Neuronal stem cell (in vitro differentiated cells): ENCODE data around the gene SPIN1.

Source experiments
- DNase-seq: peaks from one replicate; pipeline ENCODE4 v3.0.0-alpha.2; 2013; ENCODE audit warnings: low spot score
- H2AFZ ChIP-seq: one replicate; pipeline ENCODE4 v1.6.1; 2013; ENCODE audit warnings: mild to moderate bottlenecking, low read length, inconsistent platforms
- H2AK5ac ChIP-seq: 2 replicates; pipeline ENCODE4 v1.6.1; 2013; ENCODE audit warnings: low read depth, mild to moderate bottlenecking, inconsistent platforms, low read length, moderate library complexity, mixed read lengths
- H2BK120ac ChIP-seq: 2 replicates; pipeline ENCODE4 v1.6.1; 2013; ENCODE audit warnings: low read depth, mild to moderate bottlenecking, inconsistent platforms, low read length, moderate library complexity, mixed read lengths
- H2BK12ac ChIP-seq: one replicate; pipeline ENCODE4 v1.6.1; 2013; ENCODE audit warnings: low read length, inconsistent platforms
- H2BK15ac ChIP-seq: 2 replicates; pipeline ENCODE4 v1.6.1; 2013; ENCODE audit warnings: mild to moderate bottlenecking, low read length, inconsistent platforms, mixed read lengths
- H2BK5ac ChIP-seq: one replicate; pipeline ENCODE4 v1.6.1; 2013; ENCODE audit warnings: inconsistent platforms, mild to moderate bottlenecking, low read length, moderate library complexity
- H3K14ac ChIP-seq: one replicate; pipeline ENCODE4 v1.6.1; 2013; ENCODE audit warnings: low read length, inconsistent platforms
- H3K18ac ChIP-seq: 2 replicates; pipeline ENCODE4 v1.6.1; 2013; ENCODE audit warnings: low read length, inconsistent platforms
- H3K23ac ChIP-seq: 2 replicates; pipeline ENCODE4 v1.6.1; 2013; ENCODE audit warnings: low read depth, mild to moderate bottlenecking, mixed read lengths, low read length, inconsistent platforms; ENCODE audit not compliant: poor library complexity
- H3K27ac ChIP-seq: replicated peaks from 3 replicates; pipeline ENCODE4 v1.5.1; 2013; ENCODE audit warnings: low read length, inconsistent platforms
- H3K27me3 ChIP-seq, 3 experiments: 2 replicates each; pipeline ENCODE4 v1.6.1; 2013; ENCODE audit warnings: low read length in 3 of 3, mild to moderate bottlenecking in 2 of 3, inconsistent platforms in 1 of 3, low read depth in 1 of 3, mixed read lengths in 1 of 3, moderate library complexity in 1 of 3; ENCODE audit not compliant: control insufficient read depth in 3 of 3, insufficient read depth in 3 of 3
- H3K36me3 ChIP-seq, 2 donors: replicated peaks in 1 of 2; 2 replicates each; pipeline ENCODE4 v1.6.1; 2013; ENCODE audit warnings: low read length in 2 of 2; ENCODE audit not compliant: control insufficient read depth in 2 of 2, insufficient read depth in 2 of 2
- H3K4ac ChIP-seq: 2 replicates; pipeline ENCODE4 v1.6.1; 2013; ENCODE audit warnings: inconsistent platforms, mild to moderate bottlenecking, low read length, moderate library complexity
- H3K4me1 ChIP-seq, 2 donors: 1 replicate in 1 of 2; 2 replicates in 1 of 2; pipeline ENCODE4 v1.6.1; 2013; ENCODE audit warnings: low read length in 2 of 2, low read depth in 1 of 2; ENCODE audit not compliant: control insufficient read depth in 2 of 2, insufficient read depth in 1 of 2
- H3K4me2 ChIP-seq: one replicate; pipeline ENCODE4 v1.6.1; 2013; ENCODE audit warnings: mild to moderate bottlenecking, low read length, inconsistent platforms; ENCODE audit not compliant: insufficient read depth, poor library complexity, severe bottlenecking
- H3K4me3 ChIP-seq, 2 donors: 2 replicates each; pipeline ENCODE4 v1.5.1; 2013; ENCODE audit warnings: low read length in 2 of 2, mild to moderate bottlenecking in 2 of 2, inconsistent platforms in 1 of 2, moderate library complexity in 1 of 2
- H3K79me1 ChIP-seq: one replicate; pipeline ENCODE4 v1.6.1; 2013; ENCODE audit warnings: low read depth, mild to moderate bottlenecking, inconsistent platforms, low read length, moderate library complexity
- H3K9ac ChIP-seq: one replicate; pipeline ENCODE4 v1.6.1; 2013; ENCODE audit warnings: mild to moderate bottlenecking, low read depth, low read length, inconsistent platforms; ENCODE audit not compliant: poor library complexity
- H3K9me3 ChIP-seq, 2 donors: replicated peaks in 1 of 2; 2 replicates each; pipeline versions ENCODE3 to v1.6.1; 2013; ENCODE audit warnings: low read length in 2 of 2, mild to moderate bottlenecking in 2 of 2, inconsistent platforms in 1 of 2, low read depth in 1 of 2, mixed read lengths in 1 of 2, moderate library complexity in 1 of 2; ENCODE audit not compliant: control insufficient read depth in 2 of 2, insufficient read depth in 1 of 2
- H4K8ac ChIP-seq: one replicate; pipeline ENCODE4 v1.6.1; 2013; ENCODE audit warnings: low read depth, mild to moderate bottlenecking, inconsistent platforms, low read length, moderate library complexity
- H4K91ac ChIP-seq: one replicate; pipeline ENCODE4 v1.6.1; 2013; ENCODE audit warnings: low read length, low read depth, mild to moderate bottlenecking, inconsistent platforms; ENCODE audit not compliant: poor library complexity
- WGBS, 2 donors: extraction: QIAGEN DNeasy Blood & Tissue Kit; methylation state at CpG; one replicate each; pipeline ENCODE4 v1.1.7; 2013; ENCODE audit warnings: missing lambda C conversion rate in 2 of 2, mixed read lengths in 1 of 2; ENCODE audit not compliant: insufficient read length in 2 of 2, insufficient replicate concordance in 1 of 2; ENCODE audit errors: extremely low coverage in 2 of 2; 5-methylcytosine and 5-hydroxymethylcytosine counted together

The SPIN1 gene

GRCh38 chr9:88468226-88468625 is 80.0 kb downstream of the SPIN1 start:
- no peak overlapping the region for H3K4me2 ChIP-seq
- no peaks in the 10 kb centered on the region for H3K4me1 ChIP-seq
- H2BK5ac ChIP-seq, result no peak overlapping the region
- H3K4me3 ChIP-seq, result no peak overlapping the region
- no peak overlapping the region for H4K8ac ChIP-seq
- H2BK12ac ChIP-seq, result no peak overlapping the region
- H3K14ac ChIP-seq, result no peak overlapping the region
- no CpG with 5 or more reads among the region's 9 CpGs for WGBS, 2 donors
- no peak overlapping the region for H2AFZ ChIP-seq
- H3K18ac ChIP-seq, result no peak overlapping the region
- H2BK120ac ChIP-seq, result no peak overlapping the region
- no peak overlapping the region for H2BK15ac ChIP-seq
- no peaks in the 10 kb centered on the region for H3K9me3 ChIP-seq
- no peak for DNase-seq
- H3K9ac ChIP-seq, result no peak overlapping the region
- no peak overlapping the region for H2AK5ac ChIP-seq
- H3K23ac ChIP-seq, result no peak overlapping the region
- no peak overlapping the region for H3K4ac ChIP-seq
- no peaks in the 10 kb centered on the region for H3K79me1 ChIP-seq
- H3K36me3 ChIP-seq, result peaks cover 2 to 75% of the 10 kb centered on the region in 2 donors
- no peak overlapping the region for H4K91ac ChIP-seq
- H3K27me3 ChIP-seq, result no peaks in the 10 kb centered on the region
- no peak overlapping the region for H3K27ac ChIP-seq

GRCh38 chr9:88476491-88477271 is 88.4 kb downstream of the SPIN1 start:
- Histone ChIP-seq H3K27me3 (no peaks in the 10 kb centered on the region), H3K4me3 (no peak overlapping the region), H2BK120ac (no peak overlapping the region), H3K14ac (no peak overlapping the region), H3K9ac (no peak overlapping the region), H3K79me1 (no peaks in the 10 kb centered on the region), H3K18ac (no peak overlapping the region), H3K9me3 (no peaks in the 10 kb centered on the region), H3K27ac (no peak overlapping the region), H2BK12ac (no peak overlapping the region), H3K4me1 (peaks cover 0 to 6% of the 10 kb centered on the region in 2 donors), H3K23ac (no peak overlapping the region), H3K36me3 (peaks cover 0 to 72% of the 10 kb centered on the region in 2 donors), H3K4me2 (no peak overlapping the region), H3K4ac (no peak overlapping the region), H4K8ac (no peak overlapping the region), H2AFZ (no peak overlapping the region), H2AK5ac (no peak overlapping the region), H2BK15ac (no peak overlapping the region), H2BK5ac (no peak overlapping the region), H4K91ac (no peak overlapping the region)
- DNase-seq, result no peak
- WGBS, 2 donors, result no CpG with 5 or more reads among the region's 11 CpGs

GRCh38 chr9:88477300-88477751 is 89.1 kb downstream of the SPIN1 start:
- H2BK5ac ChIP-seq, result no peak overlapping the region
- no peak for DNase-seq
- no peak overlapping the region for H4K8ac ChIP-seq
- no peak overlapping the region for H3K4me3 ChIP-seq
- no peaks in the 10 kb centered on the region for H3K79me1 ChIP-seq
- H3K4me1 ChIP-seq, result peaks cover 0 to 6% of the 10 kb centered on the region in 2 donors
- no peak overlapping the region for H4K91ac ChIP-seq
- H3K36me3 ChIP-seq, result peaks cover 0 to 66% of the 10 kb centered on the region in 2 donors
- H3K14ac ChIP-seq, result no peak overlapping the region
- H3K9me3 ChIP-seq, result no peaks in the 10 kb centered on the region
- no peak overlapping the region for H3K23ac ChIP-seq
- H2AK5ac ChIP-seq, result no peak overlapping the region
- no peak overlapping the region for H2BK12ac ChIP-seq
- H2AFZ ChIP-seq, result no peak overlapping the region
- no peak overlapping the region for H3K9ac ChIP-seq
- H2BK120ac ChIP-seq, result no peak overlapping the region
- no peak overlapping the region for H3K27ac ChIP-seq
- H2BK15ac ChIP-seq, result no peak overlapping the region
- no peaks in the 10 kb centered on the region for H3K27me3 ChIP-seq
- no peak overlapping the region for H3K4ac ChIP-seq
- H3K4me2 ChIP-seq, result no peak overlapping the region
- H3K18ac ChIP-seq, result no peak overlapping the region
- no CpG with 5 or more reads among the region's 3 CpGs for whole genome bisulfite sequencing, 2 donors

- H2AFZ ChIP-seq, result no peak overlapping the region
- H2BK15ac ChIP-seq, result no peak overlapping the region
- no peak overlapping the region for H2BK12ac ChIP-seq
- peaks cover 0 to 64% of the 10 kb centered on the region in 2 donors for H3K36me3 ChIP-seq
- no peak overlapping the region for H3K18ac ChIP-seq
- H2BK5ac ChIP-seq, result no peak overlapping the region
- H2AK5ac ChIP-seq, result no peak overlapping the region
- H4K8ac ChIP-seq, result no peak overlapping the region
- no peaks in the 10 kb centered on the region for H3K79me1 ChIP-seq
- H3K14ac ChIP-seq, result no peak overlapping the region
- no peak overlapping the region for H3K9ac ChIP-seq
- no peak overlapping the region for H4K91ac ChIP-seq
- no peak overlapping the region for H3K4me2 ChIP-seq
- no peak overlapping the region for H3K23ac ChIP-seq
- H3K4me1 ChIP-seq, result peaks cover 0 to 6% of the 10 kb centered on the region in 2 donors
- no peak overlapping the region for H2BK120ac ChIP-seq
- no peaks in the 10 kb centered on the region for H3K9me3 ChIP-seq
- H3K4ac ChIP-seq, result no peak overlapping the region
- no peak overlapping the region for H3K4me3 ChIP-seq
- WGBS, 2 donors, result no CpG with 5 or more reads among the region's 3 CpGs
- H3K27me3 ChIP-seq, result no peaks in the 10 kb centered on the region
- DNase-seq, result no peak
- H3K27ac ChIP-seq, result no peak overlapping the region
Observed at GRCh38 chr9:88478246-88478645, 90.0 kb downstream of the SPIN1 start.
